Endothelial cell of umbilical vein (primary cell): ENCODE measurements around the gene FAM53B. TPM values are rescaled to one million over a fixed set of nuclear protein-coding genes. Genes with fewer than 3 reads are reported as not detected.

ENCODE experiments used
- BruUV-seq: library from RNA; stranded (reverse); fragments of 400-500 nt; replicated peaks from 2 replicates; lab custom pipeline; 2021; lab: Mats Ljungman, UMichigan
- CTCF ChIA-PET: fragments of 300-600, 350-600 bp; sonication (Branson Sonifier 250); formaldehyde crosslinking; loops from one replicate; lab custom pipeline; 2021; ENCODE audit warnings: antibody characterized with exemption, inconsistent platforms; lab: Charles Lee
- POLR2A ChIA-PET: fragments of 300-600, 350-600 bp; sonication (Branson Sonifier 250); formaldehyde crosslinking; loops from one replicate; lab custom pipeline; 2021; ENCODE audit warnings: antibody characterized with exemption, inconsistent platforms; lab: Charles Lee
- DNase-seq: peaks from one replicate; pipeline ENCODE4 v3.0.0-alpha.2; 2011; ENCODE audit warnings: low read depth, low spot score
- FAIRE-seq: peaks from 2 replicates; lab custom pipeline; 2011; peaks lifted over from hg19 to GRCh38; lab: Jason Lieb, UNC
- H2AFZ ChIP-seq: 2 replicates; pipeline ENCODE4 v1.6.0; 2012; ENCODE audit warnings: low read depth, low read length, control low read depth, inconsistent platforms
- H3K27ac ChIP-seq: 2 replicates; pipeline ENCODE4 v1.5.1; 2011; ENCODE audit warnings: low read depth, mild to moderate bottlenecking, control low read depth, low read length, moderate library complexity; ENCODE audit not compliant: insufficient read depth
- H3K27me3 ChIP-seq, 2 experiments: 2 replicates each; pipeline versions ENCODE4 v1.6.0 to v1.6.1; 2011; ENCODE audit warnings: low read length in 2 of 2, mixed read lengths in 1 of 2; ENCODE audit not compliant: control insufficient read depth in 2 of 2, insufficient read depth in 2 of 2
- H3K36me3 ChIP-seq, 2 experiments: 2 replicates in 1 of 2; 3 replicates in 1 of 2; pipeline ENCODE4 v1.5.1; 2011; ENCODE audit warnings: low read length in 2 of 2, mild to moderate bottlenecking in 1 of 2, moderate library complexity in 1 of 2; ENCODE audit not compliant: control insufficient read depth in 2 of 2, insufficient read depth in 2 of 2; ENCODE audit errors: extremely low read depth in 1 of 2
- H3K4me1 ChIP-seq: 3 replicates; pipeline ENCODE4 v1.5.1; 2011; ENCODE audit warnings: mild to moderate bottlenecking, low read length; ENCODE audit not compliant: control insufficient read depth, insufficient read depth; ENCODE audit errors: extremely low read depth
- H3K4me2 ChIP-seq: 2 replicates; pipeline ENCODE4 v1.6.1; 2011; ENCODE audit warnings: low read length, control low read depth, mixed read lengths; ENCODE audit not compliant: insufficient read depth
- H3K4me3 ChIP-seq, 3 experiments: fragments of 200-600 bp in 1 of 3; sonication (generic), shearing (Covaris generic) in 1 of 3; replicated peaks in 1 of 3; 2 replicates each; pipeline ENCODE4 v1.5.1; 2011 to 2016; ENCODE audit warnings: control low read depth in 3 of 3, low read length in 3 of 3, mild to moderate bottlenecking in 2 of 3, inconsistent platforms in 1 of 3, low read depth in 1 of 3, moderate library complexity in 1 of 3; ENCODE audit not compliant: insufficient read depth in 1 of 3
- H3K79me2 ChIP-seq: 2 replicates; pipeline ENCODE4 v1.6.0; 2012; ENCODE audit warnings: low read length, inconsistent platforms; ENCODE audit not compliant: control insufficient read depth, insufficient read depth
- H3K9ac ChIP-seq: replicated peaks from 2 replicates; pipeline ENCODE3; 2011; ENCODE audit warnings: low read length, control low read depth; ENCODE audit not compliant: insufficient read depth; ENCODE audit errors: extremely low read depth
- H3K9me1 ChIP-seq: replicated peaks from 3 replicates; pipeline ENCODE4 v1.6.0; 2011; ENCODE audit warnings: mild to moderate bottlenecking, low read length; ENCODE audit not compliant: control insufficient read depth, insufficient read depth; ENCODE audit errors: extremely low read depth
- H3K9me3 ChIP-seq: replicated peaks from 2 replicates; pipeline ENCODE4 v1.5.1; 2012; ENCODE audit warnings: low read length, inconsistent platforms; ENCODE audit not compliant: control insufficient read depth, insufficient read depth
- H4K20me1 ChIP-seq: replicated peaks from 2 replicates; pipeline ENCODE3; 2011; ENCODE audit warnings: mild to moderate bottlenecking, low read length; ENCODE audit not compliant: control insufficient read depth, insufficient read depth; ENCODE audit errors: extremely low read depth
- EZH2 ChIP-seq: IDR thresholded peaks from 2 replicates; pipeline ENCODE4 v1.6.1; 2012; ENCODE audit warnings: borderline replicate concordance, low read depth, mild to moderate bottlenecking, moderate library complexity, low read length, inconsistent platforms; ENCODE audit not compliant: severe bottlenecking
- FOS ChIP-seq: IDR thresholded peaks from 2 replicates; pipeline ENCODE4 v1.6.1; 2011; ENCODE audit warnings: mild to moderate bottlenecking, low read length, moderate library complexity, borderline replicate concordance; ENCODE audit not compliant: insufficient read depth
- GATA2 ChIP-seq: IDR thresholded peaks from 2 replicates; pipeline ENCODE4 v1.7.0; 2011; ENCODE audit warnings: low read depth, mild to moderate bottlenecking, moderate library complexity, mixed read lengths, low read length; ENCODE audit not compliant: insufficient read length, insufficient read depth
- JUN ChIP-seq: IDR thresholded peaks from 2 replicates; pipeline ENCODE4 v1.6.1; 2011; ENCODE audit warnings: borderline replicate concordance, low read depth; ENCODE audit not compliant: insufficient read length, insufficient read depth
- MYC ChIP-seq: IDR thresholded peaks from one replicate; pipeline ENCODE4 v1.6.1; 2011; ENCODE audit warnings: mild to moderate bottlenecking, low read depth, low read length
- POLR2A ChIP-seq: IDR thresholded peaks from 2 replicates; pipeline ENCODE4 v1.6.1; 2012; ENCODE audit warnings: low read depth, mild to moderate bottlenecking, control low read depth, low read length
- POLR2AphosphoS5 ChIP-seq: IDR thresholded peaks from 2 replicates; pipeline ENCODE4 v1.6.1; 2012; ENCODE audit warnings: low read depth, mild to moderate bottlenecking, control low read depth, low read length, moderate library complexity; ENCODE audit not compliant: insufficient read depth
- dilution Hi-C: fragments of 300-500 bp; cut with MboI; formaldehyde crosslinking; loops from one replicate; pipeline ENCODE4 v1.15.0; 2019; ENCODE audit warnings: low sequenced_read_pairs; ENCODE audit not compliant: extremely low pct_ligation_motif_present
- intact Hi-C: fragments of 100-400 bp; cut with micrococcal nuclease; formaldehyde crosslinking; loops from one replicate; pipeline ENCODE4 v1.10.0; 2022
- polyA plus RNA-seq, 4 experiments: library from polyadenylated mRNA; depleted of rRNA in 3 of 4; stranded (reverse) in 3 of 4; unstranded in 1 of 4; fragments of >200 nt; gene quantifications; 2 replicates each; pipeline versions ENCODE4 v1.2.1 to v1.2.3, GENCODE V29; 2011 to 2012; ENCODE audit warnings: missing spikeins in 1 of 4
- total RNA-seq: library from RNA; stranded (reverse); gene quantifications from 2 replicates; pipeline ENCODE4 v1.2.3, GENCODE V29; 2021
- TF ChIP-seq, protein P1 (sequence below): IDR thresholded peaks from 2 replicates; pipeline ENCODE4 v1.6.1; 2011; ENCODE audit not compliant: insufficient read depth, insufficient read length
- TF ChIP-seq, protein P2 (sequence below), 2 donors: IDR thresholded peaks; 1 replicate in 1 of 2; 2 replicates in 1 of 2; pipeline ENCODE4 v1.5.1; 2011; ENCODE audit warnings: low read length in 2 of 2, mild to moderate bottlenecking in 2 of 2, moderate library complexity in 2 of 2, control low read depth in 1 of 2, inconsistent platforms in 1 of 2, low read depth in 1 of 2; ENCODE audit not compliant: insufficient read depth in 1 of 2; ENCODE audit errors: extremely low read depth in 1 of 2

Gene FAM53B
- total and polyA plus RNA-seq, 2 donors (not counting 3 experiments of a cell fraction or from before 2014, with no cell fraction given), result 8.5 to 21.1 TPM

DNA sequence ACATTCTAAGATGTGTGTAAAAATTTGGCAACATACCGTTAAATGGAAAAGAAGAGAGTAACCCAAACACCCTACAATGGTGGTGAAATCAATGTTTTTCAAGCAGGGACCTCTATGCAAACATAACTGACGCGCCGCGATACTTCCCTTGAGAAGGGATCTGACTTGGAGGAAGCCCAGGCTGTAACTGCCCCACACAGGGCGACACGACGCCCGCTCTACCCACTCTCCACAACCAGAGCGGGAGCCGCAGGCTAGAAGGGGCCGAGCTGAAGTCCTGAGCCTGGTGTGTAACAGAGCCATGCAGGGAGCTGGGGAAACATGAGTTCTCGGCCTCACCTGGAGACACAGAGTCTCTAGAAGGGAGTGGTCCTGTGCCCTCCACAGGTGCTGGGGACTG is 120.2 kb downstream of the FAM53B start:
- H3K4me1 ChIP-seq, result no peaks in the 10 kb centered on the region
- H3K27me3 ChIP-seq, result no peaks in the 10 kb centered on the region
- DNase-seq, result no peak
- no peaks in the 10 kb centered on the region for H3K9me1 ChIP-seq
- H3K4me2 ChIP-seq, result no peak overlapping the region
- ChIA-PET POLR2A (interaction anchor here (0.6 kb wide), 1 partner anchor 9 kb away, joined by 3 read pairs; no protein-coding TSS in a partner anchor), CTCF (interaction anchor here (1.2 kb wide), 1 partner anchor 117 kb away, joined by 5 read pairs; no protein-coding TSS in a partner anchor)
- H3K79me2 ChIP-seq, result no peaks in the 10 kb centered on the region
- H3K36me3 ChIP-seq, result no peaks in the 10 kb centered on the region
- no peak for FAIRE-seq
- no peaks in the 10 kb centered on the region for H3K9me3 ChIP-seq
- no peak overlapping the region for H2AFZ ChIP-seq
- H4K20me1 ChIP-seq, result no peaks in the 10 kb centered on the region
- no peak for TF ChIP-seq MYC
- TF ChIP-seq GATA2, result no peak
- TF ChIP-seq FOS, result no peak
- TF ChIP-seq EZH2, result no peak
- no peak for TF ChIP-seq JUN
- TF ChIP-seq, protein P1, sequence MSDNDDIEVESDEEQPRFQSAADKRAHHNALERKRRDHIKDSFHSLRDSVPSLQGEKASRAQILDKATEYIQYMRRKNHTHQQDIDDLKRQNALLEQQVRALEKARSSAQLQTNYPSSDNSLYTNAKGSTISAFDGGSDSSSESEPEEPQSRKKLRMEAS, result no peak
- TF ChIP-seq POLR2A, result no peak
- TF ChIP-seq POLR2AphosphoS5, result no peak
- TF ChIP-seq, protein P2, sequence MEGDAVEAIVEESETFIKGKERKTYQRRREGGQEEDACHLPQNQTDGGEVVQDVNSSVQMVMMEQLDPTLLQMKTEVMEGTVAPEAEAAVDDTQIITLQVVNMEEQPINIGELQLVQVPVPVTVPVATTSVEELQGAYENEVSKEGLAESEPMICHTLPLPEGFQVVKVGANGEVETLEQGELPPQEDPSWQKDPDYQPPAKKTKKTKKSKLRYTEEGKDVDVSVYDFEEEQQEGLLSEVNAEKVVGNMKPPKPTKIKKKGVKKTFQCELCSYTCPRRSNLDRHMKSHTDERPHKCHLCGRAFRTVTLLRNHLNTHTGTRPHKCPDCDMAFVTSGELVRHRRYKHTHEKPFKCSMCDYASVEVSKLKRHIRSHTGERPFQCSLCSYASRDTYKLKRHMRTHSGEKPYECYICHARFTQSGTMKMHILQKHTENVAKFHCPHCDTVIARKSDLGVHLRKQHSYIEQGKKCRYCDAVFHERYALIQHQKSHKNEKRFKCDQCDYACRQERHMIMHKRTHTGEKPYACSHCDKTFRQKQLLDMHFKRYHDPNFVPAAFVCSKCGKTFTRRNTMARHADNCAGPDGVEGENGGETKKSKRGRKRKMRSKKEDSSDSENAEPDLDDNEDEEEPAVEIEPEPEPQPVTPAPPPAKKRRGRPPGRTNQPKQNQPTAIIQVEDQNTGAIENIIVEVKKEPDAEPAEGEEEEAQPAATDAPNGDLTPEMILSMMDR (IDR thresholded peaks at IDR 0.05; ENCODE audit: extremely low read depth in 1 of 2, insufficient read depth in 1 of 2, low read depth in 1 of 2, low read length in 2 of 2), result no peak
- intact Hi-C loops (no loop called here), dilution Hi-C loops (no loop called here)
- no peak overlapping the region for H3K9ac ChIP-seq
- H3K4me3 ChIP-seq, result no peak overlapping the region
- no TSS peak for BruUV-seq
- H3K27ac ChIP-seq, result no peak overlapping the region
